HG03520 (cell line): ENCODE data around the gene ELL3.
"Not testable (repeated sequence)": the region's sequence is repeated elsewhere in the genome, so short reads cannot be mapped to it uniquely, and the experiment has no call there.

Source experiments
- ATAC-seq: cut with Tn5 transposase; IDR thresholded peaks from one replicate; pipeline ENCODE4 v1.9.1; 2021; ENCODE audit warnings: mild to moderate bottlenecking, moderate library complexity; ENCODE audit not compliant: unreplicated experiment

The ELL3 gene

GRCh38 chr15:43726306-43726705 lies 50.5 kb downstream of the ELL3 start:
- not testable (repeated sequence) for ATAC-seq

GRCh38 chr15:43723151-43723550 lies 53.6 kb downstream of the ELL3 start:
- ATAC-seq, result no peak
